HG03457 (cell line): ENCODE results near the gene CBX8.
A peak's percentile ranks its signal among the peaks of the same experiment; 100 is the strongest.

Experiments used
- ATAC-seq: cut with Tn5 transposase; IDR thresholded peaks from one replicate; pipeline ENCODE4 v1.9.1; 2021; ENCODE audit warnings: moderate number of reproducible peaks; ENCODE audit not compliant: unreplicated experiment

Gene CBX8

DNA sequence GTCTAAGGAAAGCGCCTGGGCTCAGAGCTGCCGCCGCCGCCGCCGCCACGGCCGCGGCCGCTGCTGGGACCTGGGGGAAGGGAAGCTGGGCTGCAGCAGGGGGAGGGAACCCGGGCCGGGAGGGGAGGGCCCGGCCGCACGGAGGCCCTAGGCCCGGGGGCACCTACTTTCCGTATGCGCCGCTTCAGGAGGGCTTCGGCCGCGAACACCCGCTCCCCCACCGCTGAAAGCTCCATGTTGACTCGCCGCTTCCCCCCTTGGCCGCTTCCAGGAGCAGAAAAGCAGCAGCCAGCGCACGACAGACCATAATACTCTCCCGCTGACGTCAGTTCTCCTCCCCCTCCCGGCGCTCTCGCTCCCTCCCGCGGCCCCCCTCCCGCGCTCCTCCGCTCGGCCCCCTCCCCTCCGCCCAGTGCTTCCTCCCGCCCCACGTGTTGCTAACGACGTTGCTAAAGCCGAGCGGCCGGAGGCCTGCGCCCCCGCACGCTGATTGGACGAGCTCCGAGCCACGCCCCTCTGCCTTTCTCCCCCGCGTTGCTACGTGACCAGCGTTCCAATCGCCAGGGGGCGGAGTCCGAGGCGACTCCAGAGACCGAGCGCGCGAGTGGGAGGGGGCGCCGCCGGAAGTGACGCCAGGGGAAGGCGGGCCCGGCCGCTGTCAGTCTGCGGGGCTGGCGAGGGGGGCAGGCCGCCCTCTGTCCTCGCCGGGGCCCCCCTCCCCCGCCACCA is at the start of gene CBX8:
CBX8 (minus strand) TSS at position 315 of the 729 bp plus-strand sequence; CDS start at position 236, 79 bp downstream.
- ATAC-seq: peak; percentile 61

DNA sequence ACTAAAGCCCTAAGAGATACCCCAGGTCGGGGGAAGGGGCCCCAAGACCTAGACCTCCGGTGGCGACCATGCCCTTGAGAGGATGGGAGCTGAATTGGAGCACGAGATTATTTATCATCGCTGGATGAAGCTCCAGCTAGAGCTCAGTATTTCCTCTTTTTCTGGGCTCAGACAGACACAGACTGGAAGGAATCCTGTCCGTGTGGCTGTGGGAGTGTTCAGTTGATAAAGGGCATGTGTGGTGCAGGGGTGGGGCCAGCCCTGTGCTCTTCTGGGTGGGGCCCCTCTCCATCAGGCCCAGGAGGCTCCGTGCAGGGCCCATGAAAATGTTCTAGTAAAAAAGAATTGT is 48.7 kb upstream of the CBX8 start:
- no peak for ATAC-seq

DNA sequence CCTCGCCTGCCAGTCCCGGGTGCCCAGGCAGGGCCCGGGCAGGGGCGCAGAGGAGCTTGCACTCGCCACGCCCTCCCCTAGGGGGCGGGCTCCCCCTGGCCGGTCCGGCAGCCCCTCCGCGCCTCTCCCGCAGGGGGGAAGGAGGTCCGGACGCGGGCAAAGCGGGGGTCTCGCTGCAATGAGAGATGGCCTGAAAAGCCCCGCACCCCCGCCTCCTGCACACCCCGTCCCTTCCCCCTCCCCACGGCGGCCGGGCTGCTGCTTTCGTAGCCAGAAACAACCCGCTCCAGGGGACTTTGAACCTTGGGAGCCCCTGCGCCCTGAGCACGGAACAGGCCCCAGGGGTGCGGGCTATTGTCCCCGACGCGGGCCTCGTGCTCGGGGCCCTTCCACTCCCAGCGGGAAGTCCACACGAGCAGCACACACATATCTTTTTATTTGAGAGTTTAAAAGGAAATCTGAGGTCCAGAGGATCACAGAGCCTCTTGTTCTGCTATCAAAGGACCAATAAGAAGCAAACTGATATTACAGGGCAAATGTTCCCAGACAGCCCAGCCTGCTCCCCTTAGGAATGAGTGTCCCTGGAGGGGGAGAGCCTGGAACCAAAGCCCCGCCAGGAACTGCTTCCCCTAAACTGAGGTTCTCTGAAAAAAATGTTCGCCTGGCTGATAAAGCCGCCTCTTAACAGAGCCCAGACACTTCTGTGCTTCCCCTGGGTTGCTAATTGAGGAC is 48.2 kb upstream of the CBX8 start:
- no peak for ATAC-seq

DNA sequence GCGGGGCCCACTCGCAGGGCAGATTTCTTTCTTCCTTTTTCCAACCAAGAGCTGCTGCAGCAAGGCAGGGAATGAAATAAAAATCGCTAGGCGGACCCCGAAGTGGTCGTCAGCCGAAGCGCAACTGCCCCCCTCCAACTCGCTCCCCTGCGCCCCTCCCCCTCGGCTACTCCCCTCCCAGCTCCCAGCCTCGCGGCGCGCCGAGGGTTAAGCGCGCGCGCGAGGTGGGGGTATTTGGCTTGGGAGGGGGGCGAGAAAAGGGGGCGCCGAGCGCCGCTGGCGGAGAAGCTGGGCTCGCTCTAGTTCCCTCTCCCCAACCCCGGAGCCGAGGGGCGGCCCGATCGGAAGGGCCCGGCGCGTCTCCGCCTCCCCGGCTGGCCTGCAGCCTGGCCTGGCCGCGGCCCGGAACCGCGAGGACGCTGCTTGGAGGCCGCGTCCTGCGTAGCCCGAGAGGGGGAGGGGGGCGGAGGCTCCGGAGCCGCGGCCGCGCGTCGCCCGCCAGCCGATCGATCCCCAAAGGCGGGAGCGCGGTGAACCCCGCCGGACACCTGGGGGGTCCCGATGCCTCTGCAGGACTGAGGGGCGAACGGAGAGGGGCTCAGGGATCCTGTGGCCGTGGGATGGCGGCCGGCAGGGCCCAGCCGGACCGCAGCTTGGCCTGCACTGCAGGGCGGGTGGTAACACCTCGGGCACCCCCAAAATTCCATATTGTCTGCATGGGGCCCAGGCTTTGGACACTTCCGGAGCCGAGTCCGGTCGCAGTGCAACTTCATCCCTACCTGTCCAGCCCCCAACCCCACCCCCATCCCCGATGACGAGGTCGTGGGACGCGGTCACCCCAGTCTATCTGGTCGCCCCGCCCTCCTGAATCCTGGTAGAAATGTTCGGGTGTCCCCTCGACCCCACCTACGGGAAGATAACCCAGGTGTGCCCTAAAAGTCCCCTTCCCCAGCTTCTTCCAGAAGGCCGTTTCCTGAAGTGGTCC is 47.2 kb upstream of the CBX8 start:
- ATAC-seq: no peak

DNA sequence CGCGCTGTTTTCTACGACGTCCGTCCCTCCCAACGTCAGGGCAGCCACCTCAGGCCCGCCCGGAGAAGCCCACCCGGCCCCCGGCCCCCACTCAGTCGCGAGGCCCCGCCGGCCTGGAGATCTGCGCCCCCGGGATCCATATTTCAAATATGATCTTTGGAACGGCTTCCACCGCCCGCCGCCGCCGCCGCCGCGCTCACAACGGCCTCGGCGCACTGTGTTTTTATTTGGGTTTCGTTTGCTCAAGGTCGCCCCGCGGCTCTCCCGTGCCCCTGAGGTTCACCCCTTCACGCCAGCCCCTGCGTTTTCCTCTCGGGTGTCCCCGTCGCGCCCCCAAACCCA is 46.6 kb upstream of the CBX8 start:
- no peak for ATAC-seq

DNA sequence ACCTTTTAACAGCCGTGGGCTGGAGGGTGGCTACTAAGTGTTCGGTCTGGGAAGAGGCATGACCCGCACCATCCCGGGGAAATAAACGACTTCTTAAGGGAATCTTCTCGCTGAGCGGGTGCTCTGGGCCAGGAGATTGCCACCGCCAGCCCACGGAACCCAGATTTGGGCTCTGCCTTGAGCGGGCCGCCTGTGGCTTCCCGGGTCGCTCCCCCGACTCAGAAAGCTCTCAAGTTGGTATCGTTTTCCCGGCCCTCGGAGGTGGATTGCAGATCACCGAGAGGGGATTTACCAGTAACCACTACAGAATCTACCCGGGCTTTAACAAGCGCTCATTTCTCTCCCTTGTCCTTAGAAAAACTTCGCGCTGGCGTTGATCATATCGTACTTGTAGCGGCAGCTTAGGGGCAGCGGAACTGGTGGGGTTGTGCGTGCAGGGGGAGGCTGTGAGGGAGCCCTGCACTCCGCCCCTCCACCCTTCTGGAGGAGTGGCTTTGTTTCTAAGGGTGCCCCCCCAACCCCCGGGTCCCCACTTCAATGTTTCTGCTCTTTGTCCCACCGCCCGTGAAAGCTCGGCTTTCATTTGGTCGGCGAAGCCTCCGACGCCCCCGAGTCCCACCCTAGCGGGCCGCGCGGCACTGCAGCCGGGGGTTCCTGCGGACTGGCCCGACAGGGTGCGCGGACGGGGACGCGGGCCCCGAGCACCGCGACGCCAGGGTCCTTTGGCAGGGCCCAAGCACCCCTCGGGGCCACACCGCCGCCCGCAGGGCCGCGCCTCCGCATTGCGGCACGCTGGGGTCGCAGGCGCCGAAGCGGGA is 46.0 kb upstream of the CBX8 start:
- ATAC-seq: no peak

DNA sequence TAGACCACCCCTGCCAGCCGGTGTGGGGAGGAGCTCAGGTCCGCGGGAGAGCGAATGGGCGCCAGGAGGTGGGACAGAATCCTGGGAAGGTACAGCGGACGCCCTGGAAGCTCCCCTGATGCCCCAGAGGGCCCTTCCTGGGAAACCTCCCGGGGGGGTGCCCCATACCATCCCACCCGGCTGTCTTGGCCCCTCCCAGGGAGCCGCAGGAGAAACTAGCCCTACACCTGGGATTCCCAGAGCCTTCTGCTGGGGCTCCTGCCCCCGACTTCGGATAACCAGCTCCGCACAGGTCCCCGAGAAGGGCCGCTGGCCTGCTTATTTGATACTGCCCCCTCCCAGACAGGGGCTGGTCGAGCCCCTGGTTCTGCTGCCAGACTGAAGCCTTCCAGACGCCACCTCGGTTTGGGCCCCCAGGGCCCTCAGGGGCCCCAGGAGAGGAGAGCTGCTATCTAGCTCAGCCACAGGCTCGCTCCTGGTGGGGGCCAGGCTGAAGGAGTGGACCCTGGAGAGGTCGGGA is 45.3 kb upstream of the CBX8 start:
- ATAC-seq: no peak

DNA sequence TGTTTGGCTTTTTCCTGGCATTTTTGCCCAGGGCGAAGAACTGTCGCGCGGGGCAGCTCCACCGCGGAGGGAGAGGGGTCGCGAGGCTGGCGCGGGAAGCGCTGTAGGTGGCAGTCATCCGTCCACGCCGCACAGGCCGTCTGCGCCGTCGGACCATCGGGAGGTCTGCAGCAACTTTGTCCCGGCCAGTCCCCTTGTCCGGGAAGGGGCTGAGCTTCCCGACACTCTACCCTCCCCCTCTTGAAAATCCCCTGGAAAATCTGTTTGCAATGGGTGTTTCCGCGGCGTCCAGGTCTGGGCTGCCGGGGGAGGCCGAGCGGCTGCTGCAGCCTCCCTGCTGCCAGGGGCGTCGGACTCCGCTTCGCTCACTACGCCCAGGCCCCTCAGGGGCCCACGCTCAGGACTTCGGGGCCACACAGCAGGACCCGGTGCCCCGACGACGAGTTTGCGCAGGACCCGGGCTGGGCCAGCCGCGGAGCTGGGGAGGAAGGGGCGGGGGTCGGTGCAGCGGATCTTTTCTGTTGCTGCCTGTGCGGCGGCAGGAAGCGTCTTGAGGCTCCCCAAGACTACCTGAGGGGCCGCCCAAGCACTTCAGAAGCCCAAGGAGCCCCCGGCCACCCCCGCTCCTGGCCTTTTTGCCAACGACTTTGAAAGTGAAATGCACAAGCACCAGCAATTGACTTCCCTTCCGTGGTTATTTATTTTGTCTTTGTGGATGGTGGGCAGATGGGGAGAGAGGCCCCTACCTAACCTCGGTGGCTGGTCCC is 44.7 kb upstream of the CBX8 start:
- no peak for ATAC-seq

DNA sequence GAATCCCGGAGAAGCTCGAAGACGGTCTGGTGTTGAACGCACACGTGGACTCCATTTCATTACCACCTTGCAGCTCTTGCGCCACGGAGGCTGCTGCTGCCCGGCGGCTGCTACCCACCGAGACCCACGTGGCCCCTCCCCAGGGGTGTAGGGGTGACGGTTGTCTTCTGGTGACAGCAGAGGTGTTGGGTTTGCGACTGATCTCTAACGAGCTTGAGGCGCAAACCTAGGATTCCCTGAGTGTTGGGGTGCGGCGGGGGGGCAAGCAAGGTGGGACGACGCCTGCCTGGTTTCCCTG is 44.1 kb upstream of the CBX8 start:
- no peak for ATAC-seq

DNA sequence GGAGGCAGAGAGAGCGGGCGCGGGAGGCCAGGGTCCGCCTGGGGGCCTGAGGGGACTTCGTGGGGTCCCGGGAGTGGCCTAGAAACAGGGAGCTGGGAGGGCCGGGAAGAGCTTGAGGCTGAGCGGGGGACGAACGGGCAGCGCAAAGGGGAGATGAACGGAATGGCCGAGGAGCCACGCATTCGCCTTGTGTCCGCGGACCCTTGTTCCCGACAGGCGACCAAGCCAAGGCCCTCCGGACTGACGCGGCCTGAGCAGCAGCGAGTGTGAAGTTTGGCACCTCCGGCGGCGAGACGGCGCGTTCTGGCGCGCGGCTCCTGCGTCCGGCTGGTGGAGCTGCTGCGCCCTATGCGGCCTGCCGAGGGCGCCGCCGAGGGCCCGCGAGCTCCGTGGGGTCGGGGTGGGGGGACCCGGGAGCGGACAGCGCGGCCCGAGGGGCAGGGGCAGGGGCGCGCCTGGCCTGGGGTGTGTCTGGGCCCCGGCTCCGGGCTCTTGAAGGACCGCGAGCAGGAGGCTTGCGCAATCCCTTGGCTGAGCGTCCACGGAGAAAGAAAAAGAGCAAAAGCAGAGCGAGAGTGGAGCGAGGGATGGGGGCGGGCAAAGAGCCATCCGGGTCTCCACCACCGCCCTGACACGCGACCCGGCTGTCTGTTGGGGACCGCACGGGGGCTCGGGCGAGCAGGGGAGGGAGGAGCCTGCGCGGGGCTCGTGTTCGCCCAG is 43.6 kb upstream of the CBX8 start:
- no peak for ATAC-seq

DNA sequence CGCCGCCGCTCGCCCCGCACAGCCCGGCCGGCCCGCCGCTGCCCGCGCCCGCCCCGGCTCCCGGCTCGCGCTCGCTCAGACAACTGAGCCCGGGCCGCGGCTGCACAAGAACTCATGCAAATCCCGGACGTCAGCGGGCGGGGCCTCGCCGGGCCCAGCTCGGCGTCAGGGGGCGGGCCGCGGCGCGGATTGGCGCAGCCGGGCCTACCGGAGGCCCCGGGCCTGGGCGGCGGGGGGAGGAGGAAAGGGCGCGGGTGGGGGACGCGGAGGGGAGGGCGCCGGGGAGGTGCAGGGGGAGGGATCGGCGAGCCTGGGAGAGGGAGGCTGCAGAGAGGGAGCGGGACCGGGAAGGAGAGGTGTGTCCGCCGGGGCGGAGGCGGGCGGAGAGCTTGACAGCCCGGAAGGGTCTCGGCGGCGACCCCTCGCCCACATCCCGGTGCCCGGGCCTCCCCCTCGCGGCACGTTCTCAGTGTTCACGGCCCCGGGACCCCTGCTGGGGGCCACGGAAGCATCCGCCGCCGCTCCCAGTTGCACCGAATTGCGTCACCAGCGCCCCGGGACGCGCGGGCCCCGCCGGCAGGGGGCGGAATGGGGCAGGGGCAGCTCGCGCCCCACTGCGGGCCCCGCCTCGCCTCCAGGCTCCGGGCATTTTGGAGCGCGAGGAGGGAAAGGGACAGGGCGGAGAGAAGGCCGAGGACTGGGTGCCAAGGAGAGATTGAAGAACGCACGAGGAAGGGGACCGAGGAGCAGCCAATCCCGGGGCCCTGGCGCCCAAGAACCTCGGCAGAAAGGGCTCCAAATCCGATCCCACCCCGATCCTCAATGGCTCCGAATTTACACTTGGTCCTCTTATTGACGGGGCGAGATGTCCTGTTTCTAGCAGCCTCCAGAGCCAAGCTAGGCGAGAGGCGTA is 42.7 kb upstream of the CBX8 start, which contains the start of gene CBX4:
CBX4 (minus strand) TSS at position 85 of the 913 bp plus-strand sequence. CDS start 189 bp downstream, outside the sequence.
- peak; percentile 39 for ATAC-seq

DNA sequence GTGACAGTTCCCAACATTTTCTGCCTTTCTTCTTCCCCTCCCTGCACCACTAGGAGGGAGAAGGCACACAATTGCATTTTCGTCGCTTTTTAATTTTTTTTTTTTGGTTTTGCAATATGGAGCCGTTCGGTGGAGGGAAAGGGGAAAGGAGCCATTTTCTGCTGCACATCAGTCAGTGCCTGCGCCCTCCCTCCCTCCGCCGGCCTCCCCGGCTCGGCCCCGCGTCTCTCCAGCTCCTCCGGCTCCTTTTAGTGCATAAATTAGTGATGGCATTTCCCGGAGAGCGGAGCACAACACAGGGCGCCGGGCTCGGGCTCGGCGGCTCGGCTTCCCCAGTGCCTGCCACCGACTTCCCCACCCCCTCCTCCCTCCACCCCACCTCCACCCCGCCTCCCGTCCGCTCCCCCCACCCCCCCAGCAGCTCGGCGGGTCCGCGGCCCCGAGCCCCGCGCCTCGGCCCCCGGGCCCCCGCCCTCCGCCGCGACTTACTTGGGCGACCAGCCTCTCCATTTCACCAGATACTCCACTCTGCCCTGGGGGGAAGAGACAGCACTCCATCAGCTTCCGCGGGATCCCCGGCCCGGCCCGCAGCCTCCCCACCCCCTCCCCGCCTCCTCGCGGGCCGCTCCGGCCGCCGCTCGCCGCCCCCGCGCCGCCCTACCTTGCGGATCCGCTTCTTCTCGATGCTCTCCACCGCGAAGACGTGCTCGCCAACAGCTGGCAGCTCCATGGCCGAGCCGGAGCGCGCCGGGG is 41.8 kb upstream of the CBX8 start:
- peak; percentile 4 for ATAC-seq

DNA sequence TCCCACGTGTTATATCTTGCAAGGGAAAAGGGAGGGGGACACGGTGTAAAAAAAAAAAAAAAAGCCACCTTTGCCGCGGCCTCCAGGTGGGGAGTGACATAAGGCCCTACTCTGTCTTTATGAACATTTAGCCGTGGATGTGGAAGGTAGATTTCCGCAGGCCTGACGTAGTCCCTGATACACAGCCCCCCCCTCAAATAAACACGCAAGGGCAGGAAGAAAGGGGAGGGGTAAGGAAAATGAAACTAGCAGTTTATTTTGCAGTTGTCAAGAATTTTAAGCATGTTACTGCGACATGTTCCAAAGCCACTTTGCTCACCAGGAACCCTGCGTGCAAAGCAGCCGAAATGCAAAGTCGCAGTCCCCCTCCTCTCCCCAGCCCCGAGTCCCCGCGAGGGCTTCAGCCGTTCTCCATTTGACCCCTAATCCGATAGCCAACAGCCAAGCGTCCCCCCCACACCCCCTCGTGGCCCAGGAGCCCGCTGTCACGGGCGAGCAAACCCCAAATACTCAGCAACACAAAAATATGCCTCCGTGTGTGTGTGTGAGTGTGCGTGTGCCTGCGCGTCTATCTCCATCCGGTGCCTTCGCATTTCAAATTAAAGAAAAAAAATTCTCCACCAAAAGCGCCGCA is 41.1 kb upstream of the CBX8 start:
- no peak for ATAC-seq

DNA sequence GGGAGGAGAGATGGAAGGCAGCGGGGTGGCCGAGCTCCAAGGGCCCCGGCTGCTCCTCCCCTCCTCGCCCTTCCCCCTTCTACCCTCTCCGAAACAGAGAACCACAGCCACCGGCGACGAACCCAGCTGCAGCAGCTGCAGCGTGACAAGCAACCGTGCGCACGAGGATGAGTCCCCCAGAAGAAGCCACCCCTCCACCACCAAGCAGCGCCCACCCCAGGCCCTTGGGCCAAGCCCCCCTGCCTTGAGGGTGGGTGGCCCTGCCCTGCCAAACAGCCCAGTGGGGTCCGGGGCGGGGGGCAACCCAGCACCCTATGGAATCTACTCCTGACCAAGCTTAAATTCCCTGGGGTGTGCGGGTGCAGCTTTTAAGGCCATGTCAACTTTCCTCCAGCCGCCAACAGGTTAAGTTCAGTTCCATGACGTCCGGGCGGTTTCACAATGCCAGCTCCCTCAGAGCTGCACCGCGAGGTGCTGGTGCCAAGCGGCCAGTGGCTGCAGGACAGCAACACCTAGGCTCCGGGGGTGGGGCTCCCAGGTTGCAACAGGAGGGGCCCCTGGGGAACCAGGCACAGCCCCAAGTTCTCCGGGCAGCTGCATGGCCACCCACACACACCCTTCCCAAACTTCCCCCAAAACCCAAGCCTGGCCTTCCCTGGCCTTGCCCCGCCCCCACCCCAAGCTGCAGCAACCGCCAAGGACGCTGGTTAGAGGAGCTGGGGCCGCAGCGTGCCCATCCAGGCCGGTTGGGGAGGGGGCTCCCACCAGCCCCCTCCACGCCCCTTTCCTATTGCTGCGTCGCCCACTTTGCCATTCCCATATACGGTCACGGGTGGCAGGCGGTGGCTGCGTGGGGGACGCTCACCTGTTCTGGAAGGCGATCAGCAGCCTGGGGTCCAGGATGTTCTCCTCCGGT is 40.4 kb upstream of the CBX8 start:
- no peak for ATAC-seq

DNA sequence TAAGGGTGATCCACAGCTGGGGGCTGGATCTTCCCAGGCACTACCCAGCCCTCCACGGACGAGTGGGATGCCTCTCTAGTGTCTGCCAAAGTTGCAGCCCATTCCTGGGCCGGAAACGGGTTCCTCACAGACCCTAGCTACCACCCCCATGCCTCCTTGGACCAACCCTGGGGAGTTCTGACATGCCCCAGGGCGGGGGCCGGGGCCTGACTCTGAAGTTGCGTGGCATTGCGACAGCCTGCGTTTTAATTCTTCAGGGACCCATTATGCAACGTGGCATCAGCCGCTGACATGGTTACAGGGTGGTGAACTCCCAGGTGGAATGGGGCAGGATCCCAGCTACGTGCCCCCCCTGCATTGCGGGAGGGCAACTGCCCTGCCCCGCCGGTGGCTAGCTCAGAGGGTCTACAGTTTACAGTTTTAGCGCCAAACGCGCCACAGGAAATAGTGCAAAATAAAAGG is 39.7 kb upstream of the CBX8 start:
- ATAC-seq: no peak
